Keratinocyte (primary cell): ENCODE results near the gene RIC1.

Experiments used
- CTCF ChIP-seq, 3 experiments: IDR thresholded peaks in 1 of 3; conservative IDR thresholded peaks in 1 of 3; optimal IDR thresholded peaks in 1 of 3; 2 replicates in 2 of 3; 3 replicates in 1 of 3; pipeline versions ENCODE3 to v1.5.1; 2011; ENCODE audit warnings: low read length in 3 of 3, mild to moderate bottlenecking in 3 of 3, moderate library complexity in 2 of 3, control low read depth in 1 of 3, inconsistent platforms in 1 of 3; ENCODE audit not compliant: insufficient read depth in 2 of 3; ENCODE audit errors: extremely low read depth in 1 of 3
- EZH2 ChIP-seq: IDR thresholded peaks from one replicate; pipeline ENCODE4 v1.6.1; 2012; ENCODE audit warnings: inconsistent platforms, mild to moderate bottlenecking, low read length, moderate library complexity

GRCh38 chr9:5630081-5630507, 1.2 kb downstream of the RIC1 start:
- TF ChIP-seq CTCF (optimal IDR thresholded peaks at IDR 0.05 in 1 of 3, IDR thresholded peaks at IDR 0.05 in 1 of 3, conservative IDR thresholded peaks at IDR 0.05 in 1 of 3; ENCODE audit: extremely low read depth in 1 of 3, insufficient read depth in 2 of 3, low read length in 3 of 3) (no peak), EZH2 (no peak)
